Testis (tissue), 3 donors: ENCODE measurements around the gene CDC37. TPM values are rescaled to one million over a fixed set of nuclear protein-coding genes. Genes with fewer than 3 reads are reported as not detected.

Experiments
- DNase-seq: peaks from one replicate; pipeline ENCODE4 v3.0.0-alpha.2; 2019
- H3K27ac ChIP-seq, 2 donors: fragments of 200-600 bp; sonication (generic); one replicate each; pipeline ENCODE4 v1.5.1; 2019
- H3K27me3 ChIP-seq: fragments of 200-600 bp; sonication (generic); one replicate; pipeline ENCODE4 v1.5.1; 2019
- H3K36me3 ChIP-seq: fragments of 200-600 bp; sonication (generic); one replicate; pipeline ENCODE4 v1.5.1; 2017; ENCODE audit warnings: low read depth; ENCODE audit errors: missing control alignments
- H3K4me1 ChIP-seq: fragments of 200-600 bp; sonication (generic); one replicate; pipeline ENCODE4 v1.5.1; 2019
- H3K4me3 ChIP-seq, 2 donors: fragments of 200-600 bp; sonication (generic); one replicate each; pipeline ENCODE4 v1.5.1; 2017 to 2019
- H3K9me3 ChIP-seq: fragments of 200-600 bp; sonication (generic); one replicate; pipeline ENCODE4 v1.5.1; 2017
- POLR2A ChIP-seq: fragments of 450-650 bp; IDR thresholded peaks from one replicate; pipeline ENCODE4 v1.6.1; 2017; ENCODE audit warnings: antibody characterized with exemption, mild to moderate bottlenecking, moderate library complexity
- WGBS, 2 donors: methylation state at CpG; one replicate each; pipeline ENCODE4 v1.1.5; 2018; 5-methylcytosine and 5-hydroxymethylcytosine counted together
- intact Hi-C: fragments of 100-400 bp; cut with DNase I; formaldehyde crosslinking; loops from one replicate; pipeline ENCODE4 v1.15.1; 2023; ENCODE audit warnings: low total_unique reads
- polyA plus RNA-seq: library from polyadenylated mRNA; stranded (reverse); fragments of 350-450 nt; fragmentation: Illumina TruSeq; extraction: RNeasy Lipid Tissue Mini Kit (QIAGEN cat#74804); gene quantifications from one replicate; pipeline ENCODE4 v1.2.3, GENCODE V29; 2014; ENCODE audit warnings: low read depth, low replicate concordance; ENCODE audit not compliant: insufficient read depth
- total RNA-seq, 2 donors: library from RNA; depleted of rRNA; stranded (reverse); fragments of >200 nt; gene quantifications; one replicate each; pipeline ENCODE4 v1.2.3, GENCODE V29; 2016
- TF ChIP-seq, protein P1 (sequence below), 3 experiments: fragments of 450-650 bp in 2 of 3; fragments of 200-600 bp in 1 of 3; sonication (generic) in 1 of 3; IDR thresholded peaks; one replicate each; pipeline ENCODE4 v1.5.1; 2016 to 2019; ENCODE audit warnings: antibody characterized with exemption in 3 of 3, mild to moderate bottlenecking in 2 of 3, moderate library complexity in 1 of 3

CDC37 gene
- total and polyA plus RNA-seq, 3 donors from 2014 or later = 160 to 210 (median 170) TPM

DNA sequence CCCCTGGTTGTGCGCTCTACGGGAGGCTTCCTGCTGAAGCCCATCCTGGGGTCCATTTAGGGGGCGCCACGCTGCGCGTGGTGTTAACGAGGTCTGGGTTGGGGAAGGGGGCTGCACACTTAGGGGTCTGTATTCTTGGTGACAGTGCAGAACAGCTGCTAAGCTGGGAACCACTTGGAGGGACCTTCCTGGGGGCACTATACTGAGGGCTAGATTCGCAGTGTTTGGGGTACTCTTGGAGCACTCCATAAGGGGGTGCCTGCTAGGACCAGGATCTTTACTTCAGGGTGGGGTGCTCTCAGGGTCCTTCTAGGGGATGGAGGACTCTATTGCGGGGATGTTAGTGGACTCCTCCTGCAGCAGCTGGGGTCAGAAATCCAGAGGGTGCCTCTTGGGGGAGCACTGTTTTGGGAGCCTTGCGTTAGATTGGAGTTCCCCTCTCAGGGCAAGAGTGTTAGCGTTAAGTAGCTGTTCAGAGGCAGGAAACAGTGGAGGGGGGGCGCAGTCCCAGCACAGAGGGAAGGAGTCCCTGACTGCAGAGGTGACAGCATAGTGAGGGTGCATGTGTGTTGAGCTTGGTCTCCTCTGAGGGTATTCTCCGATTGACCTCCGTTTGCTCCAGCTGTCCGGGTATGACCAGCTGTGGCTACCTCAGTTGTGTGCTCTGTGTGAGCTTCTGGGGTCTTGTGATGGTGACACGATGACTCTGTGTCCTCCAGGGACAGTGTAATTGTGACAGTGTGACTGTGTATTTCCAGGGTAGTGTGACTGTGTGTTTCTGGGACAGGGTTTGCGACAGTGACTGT is 18.1 kb upstream of the CDC37 start:
- TF ChIP-seq POLR2A = no peak
- TF ChIP-seq, protein P1, sequence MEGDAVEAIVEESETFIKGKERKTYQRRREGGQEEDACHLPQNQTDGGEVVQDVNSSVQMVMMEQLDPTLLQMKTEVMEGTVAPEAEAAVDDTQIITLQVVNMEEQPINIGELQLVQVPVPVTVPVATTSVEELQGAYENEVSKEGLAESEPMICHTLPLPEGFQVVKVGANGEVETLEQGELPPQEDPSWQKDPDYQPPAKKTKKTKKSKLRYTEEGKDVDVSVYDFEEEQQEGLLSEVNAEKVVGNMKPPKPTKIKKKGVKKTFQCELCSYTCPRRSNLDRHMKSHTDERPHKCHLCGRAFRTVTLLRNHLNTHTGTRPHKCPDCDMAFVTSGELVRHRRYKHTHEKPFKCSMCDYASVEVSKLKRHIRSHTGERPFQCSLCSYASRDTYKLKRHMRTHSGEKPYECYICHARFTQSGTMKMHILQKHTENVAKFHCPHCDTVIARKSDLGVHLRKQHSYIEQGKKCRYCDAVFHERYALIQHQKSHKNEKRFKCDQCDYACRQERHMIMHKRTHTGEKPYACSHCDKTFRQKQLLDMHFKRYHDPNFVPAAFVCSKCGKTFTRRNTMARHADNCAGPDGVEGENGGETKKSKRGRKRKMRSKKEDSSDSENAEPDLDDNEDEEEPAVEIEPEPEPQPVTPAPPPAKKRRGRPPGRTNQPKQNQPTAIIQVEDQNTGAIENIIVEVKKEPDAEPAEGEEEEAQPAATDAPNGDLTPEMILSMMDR (IDR thresholded peaks at IDR 0.05) = no peak
- H3K27ac ChIP-seq = no peak overlapping the region
- intact Hi-C loops = no loop called here
- 13 to 17% methylated on average over 15 to 17 of the region's 17 CpGs for WGBS, 2 donors
- H3K36me3 ChIP-seq = no peaks in the 10 kb centered on the region
- H3K4me3 ChIP-seq = peak overlapping the region in 1 of 2 donors; percentile 45
- peaks cover 10% of the 10 kb centered on the region for H3K4me1 ChIP-seq
- H3K9me3 ChIP-seq = no peaks in the 10 kb centered on the region
- no peaks in the 10 kb centered on the region for H3K27me3 ChIP-seq
- no peak for DNase-seq

DNA sequence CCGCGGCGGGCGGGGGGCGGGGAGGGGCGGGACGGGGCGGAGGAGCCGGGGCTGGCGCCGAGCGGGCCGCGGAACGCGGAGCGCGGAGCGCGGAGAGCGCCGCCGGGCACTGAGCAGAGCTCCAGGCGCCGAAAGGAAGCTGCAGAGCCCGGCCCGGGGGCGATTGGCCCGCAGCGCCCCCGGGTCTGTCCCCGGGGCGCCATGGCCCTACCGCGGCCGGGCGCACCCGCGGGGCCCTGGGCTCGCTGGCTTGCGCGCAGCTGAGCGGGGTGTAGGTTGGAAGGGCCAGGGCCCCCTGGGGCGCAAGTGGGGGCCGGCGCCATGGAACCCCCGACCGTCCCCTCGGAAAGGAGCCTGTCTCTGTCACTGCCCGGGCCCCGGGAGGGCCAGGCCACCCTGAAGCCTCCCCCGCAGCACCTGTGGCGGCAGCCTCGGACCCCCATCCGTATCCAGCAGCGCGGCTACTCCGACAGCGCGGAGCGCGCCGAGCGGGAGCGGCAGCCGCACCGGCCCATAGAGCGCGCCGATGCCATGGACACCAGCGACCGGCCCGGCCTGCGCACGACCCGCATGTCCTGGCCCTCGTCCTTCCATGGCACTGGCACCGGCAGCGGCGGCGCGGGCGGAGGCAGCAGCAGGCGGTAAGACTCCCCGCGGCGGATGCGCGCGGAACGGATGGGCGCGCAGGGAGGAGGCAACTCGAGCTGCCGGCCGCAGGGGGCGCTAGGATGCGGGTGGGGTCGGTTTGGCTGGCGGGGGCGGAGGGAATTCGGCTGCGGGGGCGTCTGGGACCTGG is 17.3 kb upstream of the CDC37 start, which contains the start of gene PDE4A:
Gene PDE4A, plus strand, starts transcription at position 95 of the 796 bp plus-strand sequence. Its CDS starts 227 bp downstream, at position 322.
- Histone ChIP-seq H3K27ac (no peak within 1 kb of the TSS), H3K4me1 (peaks cover 10% of the 10 kb centered on the region), H3K4me3 (peak within 1 kb of the TSS; percentile 1 to 45), H3K36me3 (no peaks in the 10 kb centered on the region), H3K27me3 (no peaks in the 10 kb centered on the region), H3K9me3 (no peaks in the 10 kb centered on the region)
- TF ChIP-seq, protein P1 (IDR thresholded peaks at IDR 0.05) = peak in 1 of 3 experiments; percentile 19
- no peak for TF ChIP-seq POLR2A
- no peak for DNase-seq
- 0 to 1% methylated on average over 10 to 65 of the region's 104 CpGs for WGBS, 2 donors
- intact Hi-C loops = no loop called here

DNA sequence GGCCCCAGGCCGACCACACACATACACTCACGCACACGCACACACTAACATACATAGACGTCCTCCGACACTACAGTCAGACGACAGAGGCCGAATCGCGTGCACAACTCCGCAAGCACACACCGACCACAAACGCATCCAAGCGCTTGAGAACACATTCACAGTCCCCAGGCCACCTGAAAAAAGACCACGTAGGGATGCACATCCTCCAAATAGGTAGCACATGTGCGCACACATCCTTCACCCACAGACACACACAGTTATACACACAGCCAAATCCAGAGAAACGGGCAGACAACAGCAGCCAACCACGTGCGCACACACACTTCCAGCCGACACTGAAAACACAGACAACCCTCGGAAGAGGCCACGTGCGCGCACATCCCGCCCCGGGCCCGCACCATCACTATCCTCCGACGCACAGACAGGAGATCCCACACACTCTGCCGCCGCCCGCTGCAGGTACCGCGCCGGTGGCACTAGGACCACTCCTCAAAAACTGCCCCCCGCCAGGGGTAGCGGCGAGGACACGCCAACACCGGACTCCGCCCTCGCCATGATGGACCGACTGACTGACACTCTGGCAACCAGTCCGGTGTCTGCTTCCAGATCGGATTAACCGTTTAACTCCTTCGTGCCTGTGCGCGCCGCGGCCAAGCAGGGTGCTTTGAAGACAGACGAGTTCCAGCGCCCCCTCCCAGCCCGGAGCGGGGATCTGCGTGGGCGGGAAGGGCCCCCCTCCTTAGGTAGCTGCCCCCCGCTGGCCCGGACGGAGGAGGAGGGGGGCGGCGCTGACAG is 16.5 kb upstream of the CDC37 start:
- peak; percentile 30 for DNase-seq
- intact Hi-C loops = no loop called here
- TF ChIP-seq, protein P1 (IDR thresholded peaks at IDR 0.05) = no peak
- TF ChIP-seq POLR2A = no peak
- WGBS, 2 donors = 1% methylated on average over 54 of the region's 61 CpGs; no CpG with 5 or more reads in 1 of the 2 donors
- H3K36me3 ChIP-seq = no peaks in the 10 kb centered on the region
- H3K9me3 ChIP-seq = no peaks in the 10 kb centered on the region
- no peaks in the 10 kb centered on the region for H3K27me3 ChIP-seq
- no peak overlapping the region for H3K27ac ChIP-seq
- H3K4me1 ChIP-seq = peaks cover 10% of the 10 kb centered on the region
- peak overlapping the region; percentile 1 to 37 for H3K4me3 ChIP-seq

DNA sequence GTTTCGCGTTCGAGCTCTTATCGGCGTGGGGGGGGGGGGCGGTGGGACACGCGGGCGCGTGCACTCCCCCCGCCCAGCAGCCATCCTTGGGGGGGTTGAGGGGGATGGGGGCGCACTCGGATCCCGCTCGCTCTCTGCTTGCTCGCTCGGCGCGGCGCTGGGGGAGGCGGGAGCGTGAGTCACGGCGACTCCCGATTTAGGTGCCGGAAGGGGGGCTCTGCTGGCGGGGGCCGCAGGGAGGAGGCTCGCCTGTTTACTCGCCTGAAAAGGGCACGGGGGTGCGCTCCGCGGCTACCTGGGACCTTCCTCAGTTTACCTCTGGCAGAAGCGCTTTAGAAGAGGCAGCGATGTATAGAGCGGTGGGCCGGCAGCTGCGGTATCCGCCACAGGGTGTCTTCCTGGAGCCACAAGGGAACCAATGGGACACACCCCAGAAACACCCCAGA is 15.9 kb upstream of the CDC37 start:
- no peak overlapping the region for H3K4me3 ChIP-seq
- peaks cover 4% of the 10 kb centered on the region for H3K4me1 ChIP-seq
- 0 to 1% methylated on average over 7 to 32 of the region's 40 CpGs for WGBS, 2 donors

More for the DNA sequence above, 15.9 kb upstream of the CDC37 start:
- Histone ChIP-seq H3K9me3 (no peaks in the 10 kb centered on the region), H3K36me3 (no peaks in the 10 kb centered on the region), H3K27ac (no peak overlapping the region), H3K27me3 (no peaks in the 10 kb centered on the region)
- intact Hi-C loops = no loop called here
- no peak for DNase-seq
- TF ChIP-seq, protein P1 (IDR thresholded peaks at IDR 0.05) = no peak
- no peak for TF ChIP-seq POLR2A
